Fibroblast of skin of back (primary cell): ENCODE data around the gene KAZN.

Source experiments
- DNase-seq: peaks from one replicate; pipeline ENCODE4 v3.0.0-alpha.2; 2013

KAZN gene

GRCh38 chr1:14961661-14962267, 363.3 kb downstream of the KAZN start:
- DNase-seq, result no peak

GRCh38 chr1:14962407-14962806, 363.9 kb downstream of the KAZN start:
- no peak for DNase-seq

DNA sequence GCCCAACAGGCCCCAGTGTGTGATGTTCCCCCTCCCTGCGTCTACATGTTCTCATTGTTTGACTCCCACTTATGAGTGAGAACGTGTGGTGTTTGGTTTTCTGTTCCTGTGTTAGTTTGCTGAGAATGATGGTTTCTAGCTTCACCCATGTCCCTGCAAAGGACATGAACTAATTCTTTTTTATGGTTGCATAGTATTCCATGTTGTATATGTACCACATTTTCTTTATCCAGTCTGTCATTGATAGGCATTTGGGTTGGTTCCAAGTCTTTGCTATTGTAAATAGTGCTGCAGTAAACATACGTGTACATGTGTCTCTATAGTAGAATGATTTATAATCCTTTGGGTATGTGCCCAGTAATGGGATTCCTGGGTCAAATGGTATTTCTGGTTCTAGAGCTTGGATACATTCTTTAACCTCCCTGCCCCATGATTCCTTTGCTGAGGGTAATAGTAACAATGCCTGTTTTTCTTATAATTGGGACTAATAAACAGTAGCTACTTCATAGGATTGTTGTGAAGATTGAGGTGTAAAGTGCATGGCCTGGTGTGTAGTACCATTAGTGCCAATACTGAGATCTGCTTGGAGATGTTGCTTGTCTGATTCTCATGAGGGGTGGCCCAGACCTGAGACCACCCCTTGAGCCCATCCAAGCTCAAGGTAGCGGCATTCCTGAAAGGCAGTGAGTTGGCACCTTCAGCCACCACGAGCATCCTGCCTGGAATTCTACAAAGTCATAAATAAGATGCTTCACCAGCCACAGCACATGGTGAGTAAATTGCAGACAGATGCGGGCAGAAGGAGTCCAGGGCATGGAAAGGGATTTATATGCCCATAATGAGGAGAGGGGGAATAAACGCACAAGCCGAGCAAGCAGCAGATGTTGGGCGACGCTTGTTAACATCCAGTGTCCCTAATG, 365.6 kb downstream of the KAZN start:
- peak; percentile 36 for DNase-seq

- peak; percentile 39 for DNase-seq
Observed at GRCh38 chr1:14964711-14965055, 366.2 kb downstream of the KAZN start.

GRCh38 chr1:14968251-14968851, 369.9 kb downstream of the KAZN start:
- peak; percentile 93 for DNase-seq

DNA sequence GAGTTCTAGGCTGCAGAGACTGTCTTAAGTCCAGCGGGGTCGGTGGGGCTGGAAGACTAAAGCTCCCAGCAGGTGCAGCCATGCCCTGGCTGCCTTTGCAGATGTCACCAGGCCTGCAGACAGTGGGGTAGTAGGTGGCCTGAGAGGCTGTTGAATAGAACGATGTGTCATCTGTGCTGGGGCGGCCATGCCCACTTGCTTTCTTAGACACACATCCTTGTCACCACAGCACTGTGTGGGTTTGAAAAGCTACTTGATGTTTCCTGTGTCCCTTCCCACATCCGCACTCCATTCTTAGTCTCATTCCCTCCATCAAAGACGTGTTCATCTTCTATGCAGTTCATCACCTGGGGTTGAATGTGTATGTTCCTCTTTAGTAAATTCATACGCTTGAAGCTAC, 370.5 kb downstream of the KAZN start:
- DNase-seq, result peak; percentile 57

DNA sequence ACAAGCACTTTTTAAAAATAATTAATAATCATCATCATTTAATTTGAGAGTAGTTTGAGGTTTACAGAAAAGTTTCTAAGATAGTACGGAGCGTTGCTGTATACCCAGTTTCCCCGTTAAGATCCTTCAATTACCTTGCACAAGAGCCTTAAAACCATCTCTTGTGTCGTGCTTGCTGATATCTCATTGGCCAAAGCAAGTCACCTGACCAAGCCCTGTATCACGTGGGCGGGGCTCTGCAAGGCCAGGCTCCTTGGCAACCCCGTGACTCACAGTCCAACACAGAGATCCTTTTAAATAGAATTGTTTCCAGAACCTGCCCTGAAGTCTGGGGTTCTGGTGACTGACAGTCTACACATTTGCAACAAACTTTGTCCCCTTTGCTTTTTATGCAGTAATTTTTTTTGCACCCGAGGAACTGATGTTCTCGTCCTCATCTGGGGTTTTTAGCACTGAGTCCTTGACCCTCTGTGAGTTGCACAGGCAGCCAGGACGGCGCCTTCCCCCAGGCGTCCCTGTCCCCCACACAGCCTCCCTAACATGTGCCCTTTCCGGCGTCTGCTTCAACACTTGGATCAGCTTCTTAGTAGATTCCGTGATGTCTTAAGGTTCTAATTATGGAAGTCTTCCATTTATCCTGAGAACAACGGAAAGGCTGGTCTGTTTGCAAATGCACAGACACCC, 371.8 kb downstream of the KAZN start:
- peak; percentile 92 for DNase-seq

GRCh38 chr1:14970799-14971141, 372.3 kb downstream of the KAZN start:
- peak; percentile 43 for DNase-seq

- no peak for DNase-seq
Observed at GRCh38 chr1:14971221-14971620, 372.7 kb downstream of the KAZN start.

- no peak for DNase-seq
Observed at GRCh38 chr1:14972107-14972506, 373.6 kb downstream of the KAZN start.

GRCh38 chr1:14973773-14974172, 375.3 kb downstream of the KAZN start:
- DNase-seq, result no peak

GRCh38 chr1:14974361-14974760, 375.9 kb downstream of the KAZN start:
- DNase-seq, result no peak

- DNase-seq, result no peak
Observed at GRCh38 chr1:14975119-14975518, 376.6 kb downstream of the KAZN start.

DNA sequence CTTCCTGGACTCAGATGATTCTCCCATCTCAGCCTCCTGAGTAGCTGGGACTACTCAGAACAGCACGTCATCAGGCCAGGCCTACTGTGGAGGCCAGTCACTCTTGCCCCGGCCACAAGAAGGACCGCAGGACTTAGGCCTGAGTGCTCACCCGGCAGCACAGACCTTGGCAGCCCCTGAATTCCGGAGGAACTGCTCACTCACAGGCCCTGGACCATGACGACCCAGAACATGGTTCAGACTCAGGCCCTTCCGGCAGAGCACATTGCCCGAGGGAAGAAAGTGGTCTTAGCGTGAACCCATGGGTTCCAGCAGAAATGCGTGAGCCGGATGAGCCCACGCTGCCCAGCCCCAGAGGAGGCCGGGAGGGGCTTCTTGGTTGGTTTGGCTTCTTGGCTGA, 377.8 kb downstream of the KAZN start:
- no peak for DNase-seq

DNA sequence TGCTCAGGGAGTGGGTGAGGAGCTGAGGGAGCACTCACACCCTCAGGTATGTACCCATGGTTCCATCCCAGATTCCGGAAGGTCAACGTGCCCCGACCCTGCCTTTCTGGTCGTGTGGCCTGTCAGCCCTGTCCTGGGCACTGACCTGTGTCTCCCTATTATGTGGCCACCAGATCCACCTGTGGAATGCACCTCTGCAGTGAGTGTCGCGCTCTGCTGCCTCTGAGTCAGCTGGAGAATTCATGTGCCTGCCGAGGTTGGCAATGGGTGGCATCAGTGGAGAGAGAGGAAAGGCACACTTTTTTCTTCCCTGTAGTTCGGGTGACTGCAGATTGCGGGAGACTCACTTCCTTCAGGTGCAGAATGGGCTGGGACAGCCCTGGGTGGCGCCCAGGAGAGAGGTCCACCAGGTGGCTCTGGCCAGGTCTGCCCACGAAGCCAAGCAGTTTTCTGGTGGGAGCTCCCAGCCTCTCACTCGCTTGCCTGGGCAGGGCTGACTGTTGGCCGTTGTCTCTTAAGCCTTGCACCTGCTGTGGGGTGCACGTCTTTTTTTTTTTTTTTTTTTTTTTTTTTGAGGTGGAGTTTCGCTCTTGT, 378.9 kb downstream of the KAZN start:
- no peak for DNase-seq

DNA sequence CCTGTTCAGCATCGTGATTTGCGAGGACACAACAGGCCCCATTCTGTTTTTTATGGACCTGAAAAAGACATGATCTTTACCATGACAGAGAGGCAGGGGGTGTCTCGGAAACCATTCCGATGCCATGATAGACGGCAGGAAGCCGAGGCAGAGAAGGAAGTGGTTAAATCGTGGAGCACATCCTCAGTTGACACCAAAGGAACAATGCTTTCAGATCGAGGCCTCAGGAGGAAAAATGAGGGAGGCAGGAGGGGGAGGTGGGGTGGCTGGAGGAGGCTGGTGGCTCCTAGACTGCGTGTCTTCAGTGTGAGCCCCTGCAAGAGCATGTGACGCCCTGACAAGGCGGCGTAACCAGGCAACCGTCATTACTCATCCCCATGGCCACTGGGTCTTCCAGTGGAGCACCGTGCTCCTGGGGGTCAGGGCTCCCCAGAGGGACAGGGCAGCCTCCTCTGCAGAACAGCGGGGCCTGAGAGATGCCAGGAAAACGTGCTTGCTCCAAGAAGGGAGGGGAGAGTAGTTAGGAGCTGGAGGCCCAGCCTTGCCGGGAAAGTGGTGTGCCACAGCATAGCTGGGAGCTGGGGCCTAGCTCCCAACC, 382.2 kb downstream of the KAZN start:
- peak; percentile 70 for DNase-seq

DNA sequence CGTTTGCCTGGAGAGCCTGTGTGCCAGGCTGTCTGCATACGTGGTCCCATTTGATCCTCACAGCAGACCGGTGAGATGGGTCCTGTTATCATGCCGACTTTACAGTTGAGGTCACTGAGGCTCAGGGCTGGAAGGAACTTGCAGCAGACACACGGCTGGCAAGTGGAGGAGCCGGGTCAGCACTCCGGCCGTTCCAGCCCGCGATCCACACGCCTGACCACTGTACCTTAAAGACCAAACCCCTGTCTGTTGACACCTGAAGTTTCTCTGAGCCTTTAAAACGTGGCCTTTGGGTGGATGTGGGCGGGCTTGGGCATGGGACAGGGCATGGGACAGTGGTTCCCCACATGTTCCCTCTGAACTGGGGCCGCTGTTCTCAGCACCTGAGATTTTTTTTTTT, 383.5 kb downstream of the KAZN start:
- DNase-seq, result no peak

GRCh38 chr1:14983277-14983676, 384.8 kb downstream of the KAZN start:
- no peak for DNase-seq

GRCh38 chr1:14986168-14986567, 387.7 kb downstream of the KAZN start:
- no peak for DNase-seq

DNA sequence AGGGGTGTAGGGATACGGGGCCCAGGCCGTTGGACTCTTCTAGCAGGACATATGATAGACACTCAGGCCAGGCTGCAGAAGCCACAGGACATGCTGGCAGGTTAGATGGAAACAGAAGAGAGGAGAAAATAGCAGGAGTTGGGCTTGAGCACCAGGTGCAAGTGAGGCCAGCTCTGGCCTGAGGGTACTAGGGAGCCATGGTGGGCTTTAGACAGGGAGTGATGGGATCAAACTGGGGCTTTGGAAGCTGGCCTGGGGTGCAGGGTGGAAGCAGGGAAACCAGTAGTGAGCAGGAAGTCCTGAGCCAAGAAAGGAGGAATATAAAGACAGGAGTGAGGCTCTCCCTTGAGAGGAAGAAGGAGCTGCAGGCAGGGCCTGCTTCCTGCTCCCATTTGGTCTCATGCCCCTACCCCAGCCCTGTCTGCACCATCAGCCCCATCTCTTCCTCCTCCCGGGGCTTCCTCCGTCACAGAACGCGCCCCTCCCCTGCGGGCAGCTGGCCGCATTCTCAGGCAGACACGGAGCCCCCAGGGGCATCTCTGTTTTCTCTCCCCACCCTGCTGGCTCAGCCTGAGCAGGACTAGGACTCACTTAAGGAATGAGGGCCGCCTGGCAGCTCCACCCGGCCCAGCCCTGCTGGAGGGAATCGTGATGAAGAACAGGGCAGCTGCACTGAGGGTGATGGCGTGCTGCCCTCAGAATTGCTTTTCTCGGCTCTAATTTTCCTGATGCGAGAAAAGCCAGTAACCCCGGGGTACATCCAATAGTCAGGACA, 389.5 kb downstream of the KAZN start:
- peak; percentile 66 for DNase-seq

GRCh38 chr1:14988636-14989035, 390.2 kb downstream of the KAZN start:
- no peak for DNase-seq
